ENCODE results near the gene RLBP1.
"Not testable (repeated sequence)": the region's sequence is repeated elsewhere in the genome, so short reads cannot be mapped to it uniquely, and the experiment has no call there.

Gene RLBP1

DNA sequence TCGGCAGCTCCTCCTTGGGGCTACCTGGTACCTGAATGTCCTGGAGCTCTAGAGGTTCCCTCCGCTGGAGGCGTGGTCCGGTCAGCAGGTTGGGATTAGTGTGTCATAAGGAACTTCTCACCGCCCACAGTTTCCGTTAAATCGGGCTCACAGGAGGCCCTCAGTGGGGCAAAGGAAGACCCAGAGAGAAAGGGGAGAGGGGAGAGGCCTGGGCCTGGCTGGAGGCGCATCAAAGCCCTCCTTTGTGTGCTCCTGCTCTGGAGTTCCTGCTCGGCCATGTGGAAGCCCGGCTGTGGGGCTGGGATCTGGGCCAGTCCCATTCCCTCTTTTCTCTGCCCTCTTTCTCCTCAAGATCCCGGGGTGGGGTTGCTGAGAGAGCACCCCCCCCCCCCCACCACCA is at the start of gene RLBP1:
RLBP1 (minus strand) TSS at position 37 of the 400 bp plus-strand sequence. CDS start 2,604 bp downstream, outside the sequence.
- no peak for DNase-seq (ENCODE audit: low read depth)

GRCh38 chr15:89250142-89250541 is 28.8 kb upstream of the RLBP1 start:
- DNase-seq (ENCODE audit: low read depth): not testable (repeated sequence)

DNA sequence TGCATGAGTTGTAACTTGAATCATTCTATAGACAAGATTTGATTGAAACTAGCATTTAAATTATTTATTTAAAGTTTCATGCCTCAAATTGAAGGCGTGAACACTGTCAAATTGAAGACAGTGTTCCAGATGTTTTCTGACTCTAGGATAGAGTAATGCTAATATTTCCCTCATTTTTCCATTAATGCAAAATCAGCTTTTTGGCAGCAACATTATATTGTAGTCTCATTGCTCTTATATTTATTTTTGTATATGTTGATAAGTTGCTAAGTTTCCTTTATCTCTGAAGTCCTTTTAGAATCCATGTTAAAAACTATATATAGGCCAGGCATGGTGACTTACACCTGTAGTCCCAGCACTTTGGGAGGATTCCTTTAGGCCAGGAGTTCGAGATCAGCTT is 27.2 kb upstream of the RLBP1 start:
- no peak for DNase-seq (ENCODE audit: low read depth)

GRCh38 chr15:89247446-89247845 is 26.1 kb upstream of the RLBP1 start:
- no peak for DNase-seq (ENCODE audit: low read depth)

DNA sequence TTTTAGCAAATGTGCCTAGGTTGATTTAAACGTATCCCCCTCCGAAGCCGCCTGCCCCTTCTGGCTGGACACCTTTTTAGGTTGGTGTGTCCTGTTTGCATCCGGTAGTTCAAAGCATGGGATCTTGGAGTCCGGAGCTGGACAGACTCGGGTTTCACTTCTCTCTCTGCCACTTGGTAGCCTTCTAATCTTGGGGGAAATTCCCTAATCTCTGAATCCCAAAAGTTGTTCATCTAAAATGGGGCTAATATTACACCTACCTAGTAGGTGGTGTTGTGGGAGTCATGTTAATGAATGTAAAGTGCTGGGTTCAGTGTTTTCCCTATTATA is 23.2 kb upstream of the RLBP1 start:
- DNase-seq (ENCODE audit: low read depth): peak; percentile 17

GRCh38 chr15:89243691-89244573 is 22.6 kb upstream of the RLBP1 start, which contains the start of gene FANCI:
FANCI (plus strand) TSS chr15:89243979; CDS start chr15:89247648, 3,669 bp downstream.
- DNase-seq (ENCODE audit: low read depth): peak; percentile 95

DNA sequence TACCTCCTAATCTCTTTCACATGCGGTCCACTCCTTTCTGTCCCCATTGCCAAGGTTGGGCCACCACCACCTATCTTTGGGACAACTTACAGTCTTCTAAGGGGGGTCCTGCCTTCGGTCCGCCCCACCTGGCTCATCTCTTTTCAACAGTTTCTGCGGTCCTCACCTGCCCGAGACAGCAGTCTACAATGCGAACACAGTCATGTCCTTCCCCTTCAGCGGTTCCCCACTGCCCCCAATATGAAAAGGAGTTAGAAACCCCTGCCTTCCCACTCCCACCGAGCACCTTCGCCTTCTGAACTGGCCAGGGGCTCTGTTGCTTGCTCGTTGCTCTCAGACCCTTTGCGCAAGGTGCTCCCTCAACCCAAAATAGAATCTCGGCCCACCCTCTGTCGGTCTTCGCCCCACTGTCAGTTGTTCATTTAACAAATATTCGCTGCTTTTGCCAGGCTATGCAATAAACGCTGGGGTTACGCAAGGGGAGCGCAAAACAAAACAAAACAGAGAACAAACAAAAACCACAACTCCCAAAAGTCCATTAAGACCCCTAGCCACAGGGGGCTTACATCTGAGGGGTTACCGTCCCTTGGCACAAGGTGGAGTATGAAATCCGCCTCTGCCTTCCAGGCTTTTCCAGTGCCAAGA is 21.8 kb upstream of the RLBP1 start:
- peak; percentile 41 for DNase-seq (ENCODE audit: low read depth)

GRCh38 chr15:89239883-89240810 is 18.8 kb upstream of the RLBP1 start:
- not testable (repeated sequence) for DNase-seq (ENCODE audit: low read depth)

- no peak for DNase-seq (ENCODE audit: low read depth)
Measured at GRCh38 chr15:89231832-89232231, 10.5 kb upstream of the RLBP1 start.

DNA sequence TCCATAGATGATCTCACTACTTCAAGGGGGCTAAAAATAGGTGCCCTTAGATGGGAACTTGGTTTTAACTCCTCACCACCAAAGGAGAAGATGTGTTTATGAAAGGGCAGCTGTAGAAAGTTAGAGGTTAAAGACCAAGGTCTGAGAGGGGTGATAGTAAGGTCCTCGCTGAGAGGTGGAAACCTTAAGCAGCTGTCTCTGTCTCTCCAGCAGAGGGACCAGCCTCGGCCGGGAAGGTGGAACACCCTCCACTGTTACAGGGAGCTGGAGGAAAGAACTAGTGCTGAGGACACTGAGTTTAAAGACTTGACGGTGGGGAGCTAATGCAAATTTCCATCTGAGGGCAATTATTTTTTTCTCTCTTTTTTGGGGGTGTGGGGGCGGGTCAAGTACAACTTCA is 8.9 kb upstream of the RLBP1 start:
- no peak for DNase-seq (ENCODE audit: low read depth)

GRCh38 chr15:89227425-89227824 is 6.0 kb upstream of the RLBP1 start:
- no peak for DNase-seq (ENCODE audit: low read depth)

DNA sequence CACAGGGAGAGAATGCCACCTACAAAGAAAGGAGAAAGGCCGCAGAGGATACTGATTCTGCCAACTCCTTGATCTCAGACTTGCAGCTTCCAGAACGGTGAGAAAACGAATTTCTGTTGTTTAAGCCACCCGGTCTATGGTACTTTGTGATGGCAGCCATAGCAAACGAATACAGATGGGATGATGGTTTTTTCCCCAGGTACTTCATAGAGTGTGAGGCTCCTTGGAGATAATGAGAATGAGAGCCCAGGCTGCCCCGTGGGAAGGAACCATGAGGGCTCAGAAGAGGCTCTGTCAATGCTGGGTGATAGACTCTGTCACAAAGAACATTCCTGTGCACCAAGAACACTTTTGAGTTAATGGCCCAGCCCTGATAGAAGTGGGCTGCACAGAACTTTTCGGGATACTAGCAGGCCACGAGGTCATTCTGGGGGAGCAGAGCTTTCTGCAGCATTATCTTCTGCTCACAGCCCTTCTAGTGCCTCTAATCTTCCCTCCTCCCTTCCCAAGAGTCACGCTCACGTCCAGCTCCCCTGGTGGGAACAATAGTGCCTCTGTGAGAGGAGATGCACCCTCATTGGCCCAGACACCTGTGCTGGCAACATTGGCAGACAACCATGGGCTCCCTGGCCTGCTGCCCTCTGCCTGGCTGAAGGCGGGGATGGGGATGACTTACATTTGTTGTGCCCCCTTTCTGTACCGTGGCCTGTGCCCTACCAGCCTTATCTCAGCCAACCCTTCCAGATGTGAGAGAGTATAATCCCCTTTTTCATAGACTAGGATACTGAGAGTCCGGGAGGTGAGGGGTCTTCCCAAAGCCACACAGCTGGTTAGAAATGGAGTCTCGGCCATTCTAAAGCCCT is 5.2 kb upstream of the RLBP1 start:
- DNase-seq (ENCODE audit: low read depth): no peak

DNA sequence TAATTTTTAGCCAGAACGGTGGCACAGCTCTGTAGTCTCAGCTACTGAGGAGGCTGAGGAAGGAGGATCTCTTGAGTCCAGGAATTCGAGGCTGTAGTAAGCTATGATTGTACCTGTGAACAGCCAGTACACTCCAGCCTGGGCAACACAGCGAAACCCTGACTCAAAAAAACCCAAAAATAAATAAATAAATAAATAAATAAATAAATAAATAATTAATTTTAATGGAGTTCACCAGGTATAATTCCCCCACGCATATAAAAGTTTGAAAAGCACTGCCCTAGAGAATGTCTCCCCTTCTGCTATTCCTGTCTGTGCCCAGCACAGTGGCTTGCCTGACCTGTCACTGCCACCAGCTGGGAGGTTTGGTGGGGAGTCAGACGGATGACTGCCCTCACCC is 4.2 kb upstream of the RLBP1 start:
- DNase-seq (ENCODE audit: low read depth): no peak

DNA sequence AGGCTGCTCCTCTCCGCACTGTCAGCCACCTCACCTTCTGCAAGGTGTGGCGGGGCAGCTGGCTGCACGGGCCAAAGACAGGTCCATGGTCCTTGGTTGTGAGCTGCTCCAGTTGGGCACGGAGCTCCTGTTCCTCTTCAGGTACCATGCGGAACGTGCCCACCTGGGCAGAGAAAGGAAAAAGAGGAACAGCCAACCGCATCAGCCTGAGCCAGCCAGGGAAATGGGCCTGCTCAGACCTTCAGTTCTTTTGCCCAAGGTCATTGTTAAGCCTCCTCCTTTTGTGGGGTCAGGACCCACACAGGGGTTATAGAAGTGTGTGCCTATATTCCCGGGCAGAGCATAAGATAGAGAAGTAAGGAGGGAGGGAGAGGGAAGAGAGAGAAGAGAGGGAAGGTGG is 2.8 kb downstream of the RLBP1 start:
- DNase-seq (ENCODE audit: low read depth): no peak

DNA sequence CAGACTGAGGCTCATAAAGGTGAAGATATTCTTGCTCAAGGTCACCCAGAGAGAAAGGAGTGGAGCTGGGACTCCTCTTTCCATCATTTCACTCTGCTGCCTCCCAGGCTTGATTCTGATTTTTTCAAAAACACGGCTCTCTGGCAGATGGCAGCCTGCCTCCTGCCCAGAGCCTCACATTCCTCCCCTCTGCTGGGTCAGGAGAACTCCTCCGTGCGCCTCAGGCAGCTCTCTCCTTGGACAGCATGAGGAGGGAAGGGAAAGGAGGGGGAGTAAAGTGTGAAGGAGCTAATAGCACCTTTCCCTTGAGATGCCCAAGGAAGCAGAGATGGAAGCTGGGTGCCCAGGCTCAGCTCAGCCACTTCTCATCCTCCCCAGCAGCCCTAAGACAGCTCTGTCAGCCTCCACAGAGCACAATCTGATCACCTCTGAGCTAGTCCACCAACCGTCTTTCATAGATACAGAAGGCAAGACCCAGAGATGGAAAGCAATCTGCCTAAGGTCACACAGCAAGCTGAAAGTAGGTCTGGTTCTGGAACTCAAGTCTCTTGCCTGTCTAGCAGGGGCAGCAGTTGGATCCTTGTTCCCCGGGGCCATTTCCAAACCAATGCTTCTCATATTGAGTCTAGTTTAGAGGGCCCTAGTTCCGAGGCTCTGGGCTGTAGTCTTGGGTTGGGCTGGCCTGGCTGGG is 3.5 kb downstream of the RLBP1 start:
- no peak for DNase-seq (ENCODE audit: low read depth)

DNA sequence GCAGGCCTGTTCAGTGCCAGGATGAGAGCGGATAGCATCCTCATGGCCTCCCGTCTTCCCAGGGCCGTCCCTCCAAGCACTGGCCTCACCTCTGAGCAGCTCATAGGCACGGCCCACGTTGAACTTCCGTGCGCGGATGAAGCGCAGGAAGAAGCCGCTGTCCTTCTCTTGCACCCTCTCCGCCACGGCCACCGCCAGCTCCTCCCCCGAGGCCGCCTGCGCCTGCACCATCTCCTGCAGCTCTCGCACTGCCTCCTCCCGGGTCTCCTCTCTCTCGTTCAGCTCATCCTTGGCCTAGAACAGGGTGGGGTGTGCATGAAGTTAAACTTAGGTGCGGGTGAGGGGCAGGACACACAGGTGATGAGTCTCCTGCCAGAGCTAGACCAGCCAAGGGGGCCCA is 4.3 kb downstream of the RLBP1 start:
- no peak for DNase-seq (ENCODE audit: low read depth)

DNA sequence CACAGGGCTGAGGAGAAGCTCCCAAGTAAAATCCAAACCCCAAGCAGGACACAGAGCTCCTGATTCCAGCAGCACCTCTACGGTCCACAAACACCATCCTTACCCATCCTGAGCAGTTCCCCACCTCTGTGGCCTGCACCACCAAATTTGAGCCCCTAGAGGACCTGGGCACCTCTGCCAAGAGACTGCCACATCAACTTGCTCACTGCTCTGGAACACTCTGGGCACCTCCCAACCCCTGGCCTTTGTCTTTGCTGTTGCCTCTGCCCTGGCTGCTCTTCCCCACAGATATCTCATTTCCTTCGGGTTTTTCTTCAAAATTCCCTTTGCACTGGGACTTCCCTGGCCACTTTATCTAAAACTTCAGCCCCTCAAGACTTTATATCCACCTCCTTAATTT is 5.8 kb downstream of the RLBP1 start:
- DNase-seq (ENCODE audit: low read depth): no peak

GRCh38 chr15:89211678-89212170 is 9.7 kb downstream of the RLBP1 start:
- no peak for DNase-seq (ENCODE audit: low read depth)

DNA sequence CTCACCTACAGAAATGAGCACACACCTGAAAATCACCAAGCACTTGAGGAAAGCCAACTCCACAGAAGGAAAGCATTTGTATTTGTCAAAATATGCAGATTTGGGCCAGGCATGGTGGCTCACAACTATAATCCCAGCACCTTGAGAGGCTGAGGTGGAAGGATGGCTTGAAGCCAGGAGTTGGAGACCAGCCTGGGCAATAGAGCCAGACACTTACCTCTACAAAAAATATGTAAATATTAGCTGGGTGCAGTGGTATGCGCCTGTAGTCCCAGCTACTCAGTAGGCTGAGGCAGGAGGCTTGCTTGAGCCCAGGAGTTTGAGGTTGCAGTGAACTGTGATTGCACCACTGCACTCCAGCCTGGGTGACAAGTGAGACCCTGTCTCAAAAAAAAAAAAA is 12.3 kb downstream of the RLBP1 start:
- no peak for DNase-seq (ENCODE audit: low read depth)

DNA sequence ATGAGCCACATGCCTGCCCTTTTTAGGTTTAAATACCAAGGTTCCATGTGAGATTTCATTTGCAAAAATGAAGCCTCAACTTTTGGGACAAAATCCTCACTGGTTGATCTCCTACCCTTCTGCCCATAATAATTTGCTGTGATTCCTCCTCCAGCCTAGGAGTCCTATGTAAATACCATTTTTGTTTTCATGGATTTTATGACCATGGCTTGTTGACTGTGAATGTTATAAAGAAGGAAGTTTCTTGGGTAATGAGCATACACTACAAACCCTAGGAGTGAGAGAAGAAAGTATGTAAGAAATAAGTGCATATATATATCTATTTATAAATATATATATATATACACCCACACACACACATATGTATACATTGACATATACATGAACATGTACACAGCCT is 13.1 kb downstream of the RLBP1 start:
- no peak for DNase-seq (ENCODE audit: low read depth)

DNA sequence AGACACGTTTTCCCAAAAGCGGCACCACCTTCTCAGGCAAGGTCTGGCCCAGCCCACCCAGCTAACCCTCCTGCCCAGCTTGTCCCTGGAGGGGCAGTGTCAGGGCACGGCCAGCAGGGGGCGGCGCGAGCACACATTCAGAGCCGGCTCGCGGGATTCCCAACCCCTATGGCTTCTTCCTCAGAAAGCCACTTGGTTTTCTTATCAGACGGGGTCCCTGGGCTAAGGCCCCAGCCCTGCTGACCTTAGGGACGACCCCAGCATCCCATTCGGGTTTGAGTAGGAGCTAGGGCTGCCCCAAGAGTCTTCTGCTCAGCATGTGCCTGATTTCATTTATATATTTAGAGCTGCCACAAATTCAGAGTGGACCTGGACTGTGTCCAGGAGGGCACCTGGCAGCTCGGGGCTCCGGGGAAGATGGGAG is 14.5 kb downstream of the RLBP1 start:
- peak; percentile 49 for DNase-seq (ENCODE audit: low read depth)

Data from iris pigment epithelial cell (primary cell).